Liver (tissue), 2 donors: ENCODE measurements around the gene TMEM117.
"Not testable (repeated sequence)": the region's sequence is repeated elsewhere in the genome, so short reads cannot be mapped to it uniquely, and the experiment has no call there.

Experiments used
- ZBTB33 ChIP-seq: IDR thresholded peaks from 2 replicates; pipeline ENCODE4 v1.6.1; 2016; ENCODE audit warnings: antibody characterized with exemption
- TF ChIP-seq, protein P1 (sequence below): fragments of 150-350 bp; IDR thresholded peaks from 2 replicates; pipeline ENCODE4 v1.5.1; 2017; ENCODE audit warnings: improper control_type of control experiment, low read depth, low read length; ENCODE audit not compliant: missing input control
- donor health status: healthy.

DNA sequence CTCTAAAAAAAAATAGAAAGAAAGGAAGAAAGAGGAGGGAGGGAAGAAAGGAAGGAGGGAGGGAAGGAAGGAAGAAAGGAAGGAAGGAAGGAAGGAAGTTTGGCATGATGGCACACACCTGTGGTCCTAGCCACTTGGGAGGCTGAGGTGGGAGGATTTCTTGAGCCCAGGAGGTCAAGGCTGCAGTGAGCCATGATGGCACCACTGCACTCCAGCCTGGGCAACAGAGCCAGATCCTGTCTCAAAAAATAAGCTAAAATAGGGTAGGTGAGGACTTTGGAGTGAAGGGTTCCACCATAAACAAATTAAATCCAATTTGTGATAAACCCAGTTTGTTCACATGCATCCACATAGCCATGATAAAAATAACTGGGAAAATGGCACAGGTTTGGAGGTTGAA lies 543.2 kb downstream of the TMEM117 start:
- TF ChIP-seq, protein P1, sequence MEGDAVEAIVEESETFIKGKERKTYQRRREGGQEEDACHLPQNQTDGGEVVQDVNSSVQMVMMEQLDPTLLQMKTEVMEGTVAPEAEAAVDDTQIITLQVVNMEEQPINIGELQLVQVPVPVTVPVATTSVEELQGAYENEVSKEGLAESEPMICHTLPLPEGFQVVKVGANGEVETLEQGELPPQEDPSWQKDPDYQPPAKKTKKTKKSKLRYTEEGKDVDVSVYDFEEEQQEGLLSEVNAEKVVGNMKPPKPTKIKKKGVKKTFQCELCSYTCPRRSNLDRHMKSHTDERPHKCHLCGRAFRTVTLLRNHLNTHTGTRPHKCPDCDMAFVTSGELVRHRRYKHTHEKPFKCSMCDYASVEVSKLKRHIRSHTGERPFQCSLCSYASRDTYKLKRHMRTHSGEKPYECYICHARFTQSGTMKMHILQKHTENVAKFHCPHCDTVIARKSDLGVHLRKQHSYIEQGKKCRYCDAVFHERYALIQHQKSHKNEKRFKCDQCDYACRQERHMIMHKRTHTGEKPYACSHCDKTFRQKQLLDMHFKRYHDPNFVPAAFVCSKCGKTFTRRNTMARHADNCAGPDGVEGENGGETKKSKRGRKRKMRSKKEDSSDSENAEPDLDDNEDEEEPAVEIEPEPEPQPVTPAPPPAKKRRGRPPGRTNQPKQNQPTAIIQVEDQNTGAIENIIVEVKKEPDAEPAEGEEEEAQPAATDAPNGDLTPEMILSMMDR, result not testable (repeated sequence)
- not testable (repeated sequence) for TF ChIP-seq ZBTB33
